ENCODE measurements around the gene GFY. TPM values are rescaled to one million over a fixed set of nuclear protein-coding genes. Genes with fewer than 3 reads are reported as not detected.

GFY gene
- total and polyA plus RNA-seq, 9 of the 15 experiments (the other 6 are each of a cell fraction or from before 2014, with no cell fraction given) = 0.06 to 0.40 (median 0.19) TPM; not detected in 3

GRCh38 chr19:49436381-49437017 lies 11.3 kb downstream of the GFY start:
- no peaks in the 10 kb centered on the region for H3K9me3 ChIP-seq (replicated peaks; ENCODE audit: control insufficient read depth, insufficient read depth, low read depth, low read length)
- no peaks in the 10 kb centered on the region for H4K20me1 ChIP-seq (replicated peaks; ENCODE audit: control insufficient read depth, insufficient read depth, low read length)
- DNase-seq (ENCODE audit: extremely low read depth in 1 of 4, low spot score in 3 of 4) (peak; percentile 87 to 93 (median 88)), FAIRE-seq (peak; percentile 88), ATAC-seq (peak; percentile 86)
- H3K27me3 ChIP-seq (ENCODE audit: control insufficient read depth in 2 of 2, insufficient read depth in 2 of 2, low read length in 2 of 2) = peaks cover 7 to 19% of the 10 kb centered on the region in 2 experiments; a peak in 4 of 5 replicates
- H3K4me2 ChIP-seq (ENCODE audit: insufficient read depth, low read length) = peak overlapping the region; percentile 73
- WGBS (ENCODE audit: insufficient coverage, low coverage, missing lambda C conversion rate) = 37% methylated on average over 38 of the region's 42 CpGs
- peak overlapping the region; percentile 49 to 80; a peak in 3 of 4 replicates for H3K9ac ChIP-seq (ENCODE audit: insufficient read depth in 1 of 2, low read depth in 2 of 2, low read length in 2 of 2)
- H3K27ac ChIP-seq (ENCODE audit: extremely low read depth, low read depth, low read length) = peak overlapping the region; percentile 60
- no TSS peak for BruUV-seq (replicated peaks)
- H3K4me3 ChIP-seq = peak overlapping the region; percentile 22
- in situ Hi-C loops (cut with MboI) = loop anchor here (5.0 kb wide), 1 partner anchor 44 kb away; no protein-coding TSS in a partner anchor
- no peaks in the 10 kb centered on the region for H3K36me3 ChIP-seq (ENCODE audit: control insufficient read depth, insufficient read depth, low read length)
- peak overlapping the region; percentile 93 for H2AFZ ChIP-seq (ENCODE audit: low read depth, low read length)
- intact Hi-C loops (cut with micrococcal nuclease) = no loop called here
- ChIA-PET POLR2A (interaction anchor here (0.9 to 1.6 kb wide), 3 partner anchors 14 to 52 kb away, joined by 3 to 6 read pairs (median 4); no protein-coding TSS in a partner anchor), CTCF (ENCODE audit: low intra/inter-chr PET ratio) (no interaction called here)
- H3K79me2 ChIP-seq (ENCODE audit: control insufficient read depth, insufficient read depth, low read length) = no peaks in the 10 kb centered on the region
- H3K9me1 ChIP-seq (ENCODE audit: control insufficient read depth, insufficient read depth, low read length) = no peaks in the 10 kb centered on the region
- H3K4me1 ChIP-seq (replicated peaks in 1 of 2; ENCODE audit: control insufficient read depth in 2 of 2, insufficient read depth in 2 of 2, low read length in 2 of 2) = peaks cover 29 to 57% of the 10 kb centered on the region in 2 experiments; a peak in 4 of 5 replicates
- TF ChIP-seq SMC3 (conservative IDR thresholded peaks at IDR 0.05; ENCODE audit: insufficient read depth, low read depth, low read length) (0 out of 2 replicates have a peak, but pooled peaks have one; percentile 4), GABPB1 (CRISPR knock-in tag; IDR thresholded peaks at IDR 0.05) (no peak), ZNF407 (IDR thresholded peaks at IDR 0.05; ENCODE audit: low read depth) (no peak), MYC (IDR thresholded peaks at IDR 0.05; ENCODE audit: low read depth, low read length) (peak; percentile 75), MYC (CRISPR knock-in tag; IDR thresholded peaks at IDR 0.05; ENCODE audit: borderline replicate concordance, low read depth) (no peak), KHSRP (IDR thresholded peaks at IDR 0.05) (peak; percentile 64), U2AF2 (optimal IDR thresholded peaks at IDR 0.05; ENCODE audit: low read depth, low read length) (no peak), ATF7 (IDR thresholded peaks at IDR 0.05) (peak; percentile 98), HDAC1 (IDR thresholded peaks at IDR 0.05) (0 out of 4 replicates have a peak, but pooled peaks of 1 of the 2 experiments have one; percentile 14), MAX (CRISPR knock-in tag; IDR thresholded peaks at IDR 0.05) (peak; percentile 80), PHF8 (IDR thresholded peaks at IDR 0.05; ENCODE audit: borderline replicate concordance, low read length) (0 out of 2 replicates have a peak, but pooled peaks have one; percentile 15), USF1 (CRISPR knock-in tag; IDR thresholded peaks at IDR 0.05) (peak; percentile 81), HMGN3 (IDR thresholded peaks at IDR 0.05; ENCODE audit: borderline replicate concordance, extremely low read depth, insufficient read length, low read depth, low read length) (peak; percentile 13)
